ENCODE data around the gene FECH.

- peak; percentile 56 to 85 (median 70) for TF ChIP-seq CTCF (IDR thresholded peaks at IDR 0.05 in 4 of 5, conservative IDR thresholded peaks at IDR 0.05 in 1 of 5)
- no peak for TF ChIP-seq POLR2A (IDR thresholded peaks at IDR 0.05)
These were observed 24.6 kb downstream of the FECH start for GRCh38 chr18:57561728-57562423.

Measured in gastrocnemius medialis (tissue), 4 donors.